Heart right ventricle (tissue), 16 donors: ENCODE data around the gene EGLN2. TPM values are rescaled to one million over a fixed set of nuclear protein-coding genes. Genes with fewer than 3 reads are reported as not detected.
A peak's percentile ranks its signal among the peaks of the same experiment; 100 is the strongest.
"Not testable (repeated sequence)": the region's sequence is repeated elsewhere in the genome, so short reads cannot be mapped to it uniquely, and the experiment has no call there.

Source experiments
- ATAC-seq, 8 donors: fragments of 200-7000 bp; cut with Tn5 transposase; one replicate each; pipeline ENCODE4 v1.9.1; 2020; ENCODE audit warnings: mild to moderate bottlenecking in 8 of 8, moderate library complexity in 8 of 8, moderate number of reproducible peaks in 1 of 8
- DNase-seq, 2 donors: peaks; one replicate each; pipeline ENCODE4 v3.0.0-alpha.2; 2020
- H3K27ac ChIP-seq, 10 donors: fragments of 200-600 bp; sonication (generic) in 2 of 10; one replicate each; pipeline versions ENCODE4 v1.5.0 to v1.8.0; 2020 to 2022; ENCODE audit warnings: mild to moderate bottlenecking in 3 of 10
- H3K27me3 ChIP-seq, 7 donors: fragments of 200-600 bp; one replicate each; pipeline ENCODE4 v1.8.0; 2021 to 2022; ENCODE audit warnings: mild to moderate bottlenecking in 2 of 7
- H3K36me3 ChIP-seq, 9 donors: fragments of 200-600 bp; sonication (generic) in 1 of 9; one replicate each; pipeline versions ENCODE4 v1.5.0 to v1.8.0; 2020 to 2022; ENCODE audit warnings: mild to moderate bottlenecking in 2 of 9
- H3K4me1 ChIP-seq, 9 donors: fragments of 200-600 bp; sonication (generic) in 1 of 9; one replicate each; pipeline versions ENCODE4 v1.5.0 to v1.8.0; 2020 to 2022; ENCODE audit warnings: mild to moderate bottlenecking in 4 of 9
- H3K4me3 ChIP-seq, 10 donors: fragments of 200-600 bp; sonication (generic) in 2 of 10; one replicate each; pipeline versions ENCODE4 v1.5.0 to v1.8.0; 2020 to 2022; ENCODE audit warnings: mild to moderate bottlenecking in 7 of 10, moderate library complexity in 2 of 10
- H3K9me3 ChIP-seq, 11 donors: fragments of 200-600 bp in 10 of 11; sonication (generic) in 2 of 11; one replicate each; pipeline versions ENCODE4 v1.5.0 to v1.8.0; 2013 to 2022; ENCODE audit warnings: mild to moderate bottlenecking in 2 of 11, control low read depth in 1 of 11, moderate library complexity in 1 of 11
- CTCF ChIP-seq, 9 donors: fragments of 200-600 bp; sonication (generic) in 2 of 9; IDR thresholded peaks; one replicate each; pipeline versions ENCODE4 v1.5.0 to v1.8.0; 2021 to 2022; ENCODE audit warnings: antibody characterized with exemption in 9 of 9, mild to moderate bottlenecking in 5 of 9, moderate library complexity in 1 of 9
- WGBS, 2 donors: extraction: QIAGEN DNeasy Blood & Tissue Kit; methylation state at CpG; one replicate each; pipeline ENCODE4 v1.1.7; 2013; ENCODE audit warnings: inconsistent platforms in 1 of 2; 5-methylcytosine and 5-hydroxymethylcytosine counted together
- intact Hi-C, 10 donors: fragments of 100-400 bp; cut with DNase I; formaldehyde crosslinking; loops; one replicate each; pipeline versions ENCODE4 v1.11.1 to v1.14.2; 2022
- polyA plus RNA-seq, 2 donors: library from polyadenylated mRNA; stranded (reverse); fragments of 200-250 nt; gene quantifications; one replicate each; pipeline ENCODE4 v1.2.3, GENCODE V29; 2013
- total RNA-seq, 10 donors: library from RNA; stranded (reverse); fragmentation: NEBNext Ultra II Directional in 3 of 10; extraction: Animal tissue kit (Norgen Biotek cat#: 25700) in 3 of 10; gene quantifications; one replicate each; pipeline versions ENCODE4 v1.2.1 to v1.2.4, GENCODE V29; 2021 to 2023
- donor health status: Arrhythmogenic right ventricular cardiomyopathy.
- donor health status: ischemic (EF 13 %, LVEDD 7.1; RV severe dilation, severe dysfunction).
- donor health status: healthy with polysubstance abuse.
- donor health status: DM: no; HTN: yes; CAD: no.
- donor health status: DM: no; HTN: no; CAD: no.
- donor health status: ischemic (EF 25% LVEDD 6.9; RV normal size, moderate dysfunction).
- donor health status: ischemic (EF 25% LVEDD 5.7; RV mildly dilated, moderate dysfunction).
- donor health status: healthy.
- donor health status: DM: yes; HTN: yes; CAD: no.
- donor health status: Ischemic cardiomyopathy.
- donor health status: ischemic (EF 35%, LVEDD 5.7; RV mildly dilated, moderate dysfunction).
- donor health status: nonischemic (EF 11% LVEDD 7.7; RV severe dilation, severe dysfunction).
- donor health status: DM: yes; HTN: yes; CAD: no.
- donor health status: PGD.
- donor health status: ischemic (EF 29% LVEDD 5.4; RV normal size, mild dysfunction).
- donor health status: nonischemic (EF 23%, LVEDD 6.1; RV moderate dilation, normal function).

EGLN2 gene
- total and polyA plus RNA-seq, 12 donors: 31.8 to 78.6 (median 46.0) TPM

- H3K4me1 ChIP-seq: peaks cover 10 to 63% (median 46%) of the 10 kb centered on the region in 9 donors
- intact Hi-C loops: loop anchor here in 1 of 10 donors (5.0 kb wide), 1 partner anchor 321 kb away; no protein-coding TSS in a partner anchor
- 36 to 40% methylated on average over 35 of the region's 35 CpGs for WGBS, 2 donors
Observed at GRCh38 chr19:40811478-40812341, 12.7 kb downstream of the EGLN2 start.

GRCh38 chr19:40812571-40812970 lies 13.6 kb downstream of the EGLN2 start:
- H3K27me3 ChIP-seq, H3K27ac ChIP-seq, H3K9me3 ChIP-seq, H3K4me3 ChIP-seq, DNase-seq, ATAC-seq: not testable (repeated sequence)
- intact Hi-C loops: loop anchor here in 1 of 10 donors (5.0 kb wide), 1 partner anchor 320 kb away; no protein-coding TSS in a partner anchor
- WGBS, 2 donors: 91 to 95% methylated on average over 7 of the region's 7 CpGs
- Histone ChIP-seq H3K36me3 (peaks cover 0 to 25% (median 8%) of the 10 kb centered on the region in 9 donors), H3K4me1 (peaks cover 4 to 55% (median 37%) of the 10 kb centered on the region in 9 donors)

More at GRCh38 chr19:40811478-40812341, 12.7 kb downstream of the EGLN2 start:
- no peak for TF ChIP-seq CTCF (IDR thresholded peaks at IDR 0.05)
- ATAC-seq (no peak), DNase-seq (no peak)
- Histone ChIP-seq H3K27me3 (no peaks in the 10 kb centered on the region), H3K4me3 (peak overlapping the region; percentile 10 to 64 (median 54)), H3K36me3 (peaks cover 0 to 33% (median 11%) of the 10 kb centered on the region in 9 donors), H3K27ac (peak overlapping the region in 9 of 10 donors; percentile 68 to 91 (median 79)), H3K9me3 (no peaks in the 10 kb centered on the region)

- ATAC-seq (no peak), DNase-seq (no peak)
- WGBS, 2 donors: 9 to 19% methylated on average over 4 of the region's 4 CpGs
- intact Hi-C loops: loop anchor here in 1 of 10 donors (5.0 kb wide), 1 partner anchor 319 kb away; no protein-coding TSS in a partner anchor
- peaks cover 0 to 19% (median 6%) of the 10 kb centered on the region in 9 donors for H3K36me3 ChIP-seq
- no peak for TF ChIP-seq CTCF (IDR thresholded peaks at IDR 0.05)
- H3K9me3 ChIP-seq: no peaks in the 10 kb centered on the region
- H3K4me3 ChIP-seq: no peak overlapping the region
- no peaks in the 10 kb centered on the region for H3K27me3 ChIP-seq
- peaks cover 2 to 48% (median 33%) of the 10 kb centered on the region in 9 donors for H3K4me1 ChIP-seq
- H3K27ac ChIP-seq: no peak overlapping the region
Observed at GRCh38 chr19:40813182-40813581, 14.2 kb downstream of the EGLN2 start.

- Histone ChIP-seq H3K36me3 (no peaks in the 10 kb centered on the region), H3K4me3 (no peak overlapping the region), H3K27me3 (no peaks in the 10 kb centered on the region), H3K27ac (no peak overlapping the region), H3K9me3 (no peaks in the 10 kb centered on the region), H3K4me1 (peaks cover 7 to 45% (median 33%) of the 10 kb centered on the region in 9 donors)
- WGBS, 2 donors: 67 to 73% methylated on average over 4 of the region's 4 CpGs
- DNase-seq: no peak
- TF ChIP-seq CTCF (IDR thresholded peaks at IDR 0.05): no peak
- intact Hi-C loops: loop anchor here in 1 of 10 donors (5.0 kb wide), 1 partner anchor 312 kb away; no protein-coding TSS in a partner anchor
- no peak for ATAC-seq
Observed at GRCh38 chr19:40815223-40815622, 16.2 kb downstream of the EGLN2 start.
